PC-3 (cell line): ENCODE measurements around the gene FLYWCH1. TPM values are rescaled to one million over a fixed set of nuclear protein-coding genes. Genes with fewer than 3 reads are reported as not detected.

Experiments used
- ATAC-seq: fragments of 200-7000 bp; cut with Tn5 transposase; 2 replicates; pipeline ENCODE4 v1.9.1; 2020; ENCODE audit warnings: mild to moderate bottlenecking, moderate library complexity
- BruUV-seq: library from RNA; stranded (reverse); fragments of 400-500 nt; replicated peaks from 2 replicates; lab custom pipeline; 2021; lab: Mats Ljungman, UMichigan
- CTCF ChIA-PET: fragments of 300-600 bp; sonication (Branson Sonifier 250); formaldehyde crosslinking; loops from one replicate; lab custom pipeline; 2022; ENCODE audit warnings: antibody characterized with exemption; lab: Charles Lee
- POLR2A ChIA-PET: fragments of 300-600 bp; sonication (Branson Sonifier 250); formaldehyde crosslinking; loops from one replicate; lab custom pipeline; 2022; ENCODE audit warnings: antibody characterized with exemption; ENCODE audit not compliant: unreplicated experiment; lab: Charles Lee
- DNase-seq: peaks from one replicate; pipeline ENCODE4 v3.0.0-alpha.2; 2015
- H2AFZ ChIP-seq: fragments of 300-600 bp; sonication (generic); 2 replicates; pipeline ENCODE4 v1.6.0; 2016; ENCODE audit warnings: antibody characterized with exemption, low read length
- H3F3A ChIP-seq: fragments of 300-600 bp; sonication (generic); one replicate; pipeline ENCODE4 v1.6.0; 2017; ENCODE audit warnings: antibody characterized with exemption, low read length, control low read depth, mild to moderate bottlenecking; ENCODE audit not compliant: unreplicated experiment
- H3K27ac ChIP-seq: fragments of 300-600 bp; sonication (generic); 2 replicates; pipeline ENCODE4 v1.5.1; 2016; ENCODE audit warnings: mild to moderate bottlenecking, low read length
- H3K27me3 ChIP-seq: fragments of 300-600 bp; sonication (generic); 2 replicates; pipeline ENCODE4 v1.6.1; 2016; ENCODE audit warnings: low read length, mixed read lengths
- H3K36me3 ChIP-seq: fragments of 300-600 bp; sonication (generic); 2 replicates; pipeline ENCODE4 v1.6.1; 2016; ENCODE audit warnings: low read depth, mixed run types, low read length, mixed read lengths
- H3K4me1 ChIP-seq: fragments of 300-600 bp; sonication (generic); 2 replicates; pipeline ENCODE4 v1.5.1; 2016; ENCODE audit warnings: low read length; ENCODE audit not compliant: insufficient read depth
- H3K4me2 ChIP-seq: fragments of 300-600 bp; sonication (generic); 2 replicates; pipeline ENCODE4 v1.6.0; 2016; ENCODE audit warnings: low read length
- H3K4me3 ChIP-seq: fragments of 300-600 bp; sonication (generic); 2 replicates; pipeline ENCODE4 v1.5.1; 2016; ENCODE audit warnings: mild to moderate bottlenecking, low read length, mixed read lengths
- H3K79me2 ChIP-seq: fragments of 300-600 bp; sonication (generic); 2 replicates; pipeline ENCODE4 v1.6.1; 2017; ENCODE audit warnings: low read length, mixed read lengths
- H3K9ac ChIP-seq: fragments of 300-600 bp; sonication (generic); 2 replicates; pipeline ENCODE4 v1.6.0; 2016; ENCODE audit warnings: mild to moderate bottlenecking, low read length
- H3K9me2 ChIP-seq: fragments of 300-600 bp; sonication (generic); replicated peaks from 2 replicates; pipeline ENCODE4 v1.6.1; 2016; ENCODE audit warnings: mixed run types, low read length, mixed read lengths
- H3K9me3 ChIP-seq: fragments of 300-600 bp; sonication (generic); 2 replicates; pipeline ENCODE4 v1.6.1; 2016; ENCODE audit warnings: low read length, mixed read lengths
- H4K20me1 ChIP-seq: fragments of 300-600 bp; sonication (generic); 2 replicates; pipeline ENCODE4 v1.6.1; 2016; ENCODE audit warnings: low read length, mixed read lengths
- EZH2 ChIP-seq: fragments of 300-600 bp; sonication (generic); IDR thresholded peaks from one replicate; pipeline ENCODE4 v1.6.1; 2017; ENCODE audit warnings: antibody characterized with exemption, mild to moderate bottlenecking, low read length; ENCODE audit not compliant: unreplicated experiment
- EZH2phosphoT487 ChIP-seq: fragments of 300-600 bp; sonication (generic); IDR thresholded peaks from 2 replicates; pipeline ENCODE4 v1.6.1; 2018; ENCODE audit warnings: mild to moderate bottlenecking, antibody characterized with exemption, low read length, borderline replicate concordance
- intact Hi-C: fragments of 100-400 bp; cut with micrococcal nuclease; formaldehyde crosslinking; loops from 2 replicates; pipeline ENCODE4 v1.9.0; 2023
- total RNA-seq: library from RNA; depleted of rRNA; stranded (reverse); fragments of >200 nt; gene quantifications from 2 replicates; pipeline ENCODE4 v1.2.3, GENCODE V29; 2014
- TF ChIP-seq, protein P1 (sequence below): fragments of 300-600 bp; sonication (generic); conservative IDR thresholded peaks from 2 replicates; pipeline ENCODE4 v1.5.1; 2017; ENCODE audit warnings: antibody characterized with exemption, low read depth, mild to moderate bottlenecking, low read length

The FLYWCH1 gene
- total RNA-seq, 1 experiment from 2014 or later, result 41.4 TPM

DNA sequence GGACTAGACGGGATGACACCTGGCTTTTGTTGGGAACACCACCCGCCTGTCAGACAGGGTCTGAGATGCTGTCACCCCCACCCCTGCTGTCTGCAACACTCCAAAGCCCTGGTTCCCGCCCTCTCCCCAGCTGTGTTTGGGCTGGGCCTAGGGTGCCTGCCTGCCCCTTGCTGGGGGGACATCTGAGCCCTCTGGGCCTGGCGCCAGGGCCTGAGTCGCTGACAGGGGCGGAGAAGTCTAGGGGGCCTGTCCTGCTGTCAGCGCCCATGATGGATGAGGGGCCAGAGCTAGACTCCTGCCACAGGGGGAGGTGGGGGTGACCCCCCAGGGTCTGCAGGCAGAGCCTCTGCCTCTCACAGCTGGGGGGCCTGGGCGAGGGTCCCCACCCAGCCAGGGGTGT, 76.1 kb downstream of the FLYWCH1 start:
- Histone ChIP-seq H3K27me3 (no peaks in the 10 kb centered on the region), H2AFZ (no peak overlapping the region), H3K79me2 (no peaks in the 10 kb centered on the region), H3F3A (no peaks in the 10 kb centered on the region), H3K4me2 (no peak overlapping the region), H4K20me1 (no peaks in the 10 kb centered on the region), H3K4me1 (peaks cover 13% of the 10 kb centered on the region), H3K9me3 (no peaks in the 10 kb centered on the region), H3K27ac (no peak overlapping the region), H3K36me3 (no peaks in the 10 kb centered on the region), H3K9ac (no peak overlapping the region), H3K9me2 (no peaks in the 10 kb centered on the region), H3K4me3 (no peak overlapping the region)
- BruUV-seq, result no TSS peak
- intact Hi-C loops, result no loop called here
- ChIA-PET CTCF (no interaction called here), POLR2A (no interaction called here)
- DNase-seq (no peak), ATAC-seq (no peak)
- TF ChIP-seq, protein P1, sequence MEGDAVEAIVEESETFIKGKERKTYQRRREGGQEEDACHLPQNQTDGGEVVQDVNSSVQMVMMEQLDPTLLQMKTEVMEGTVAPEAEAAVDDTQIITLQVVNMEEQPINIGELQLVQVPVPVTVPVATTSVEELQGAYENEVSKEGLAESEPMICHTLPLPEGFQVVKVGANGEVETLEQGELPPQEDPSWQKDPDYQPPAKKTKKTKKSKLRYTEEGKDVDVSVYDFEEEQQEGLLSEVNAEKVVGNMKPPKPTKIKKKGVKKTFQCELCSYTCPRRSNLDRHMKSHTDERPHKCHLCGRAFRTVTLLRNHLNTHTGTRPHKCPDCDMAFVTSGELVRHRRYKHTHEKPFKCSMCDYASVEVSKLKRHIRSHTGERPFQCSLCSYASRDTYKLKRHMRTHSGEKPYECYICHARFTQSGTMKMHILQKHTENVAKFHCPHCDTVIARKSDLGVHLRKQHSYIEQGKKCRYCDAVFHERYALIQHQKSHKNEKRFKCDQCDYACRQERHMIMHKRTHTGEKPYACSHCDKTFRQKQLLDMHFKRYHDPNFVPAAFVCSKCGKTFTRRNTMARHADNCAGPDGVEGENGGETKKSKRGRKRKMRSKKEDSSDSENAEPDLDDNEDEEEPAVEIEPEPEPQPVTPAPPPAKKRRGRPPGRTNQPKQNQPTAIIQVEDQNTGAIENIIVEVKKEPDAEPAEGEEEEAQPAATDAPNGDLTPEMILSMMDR, result no peak
- no peak for TF ChIP-seq EZH2phosphoT487
- TF ChIP-seq EZH2, result no peak

DNA sequence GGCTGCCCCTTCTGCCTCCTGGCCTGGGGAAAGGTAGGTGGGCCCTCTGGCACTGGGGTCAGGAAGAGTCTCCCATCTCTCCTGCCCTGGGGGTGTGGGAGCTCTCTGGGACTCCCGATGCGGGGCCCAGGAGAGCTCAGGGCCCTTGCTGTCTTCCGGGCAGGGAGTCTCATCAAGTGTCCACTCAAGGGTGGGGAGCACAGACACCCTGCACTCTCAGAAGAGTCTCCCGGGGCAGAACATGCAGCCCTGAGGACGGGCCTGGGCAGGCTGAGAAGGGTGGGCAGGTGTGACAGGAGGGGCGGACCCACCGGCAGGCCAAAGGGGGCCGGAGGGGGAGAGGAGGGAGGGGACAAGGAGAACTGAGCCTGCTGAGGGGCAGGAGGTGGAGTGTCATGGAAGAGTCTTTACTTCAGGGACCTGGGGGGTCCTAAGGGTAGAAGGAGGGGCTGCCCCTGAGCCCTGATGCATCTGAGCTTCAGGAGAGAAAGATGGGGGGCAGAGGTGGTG, 76.9 kb downstream of the FLYWCH1 start:
- intact Hi-C loops, result no loop called here
- Histone ChIP-seq H3K9me2 (no peaks in the 10 kb centered on the region), H4K20me1 (no peaks in the 10 kb centered on the region), H3K4me2 (no peak overlapping the region), H3K4me1 (peaks cover 19% of the 10 kb centered on the region), H2AFZ (no peak overlapping the region), H3K9ac (no peak overlapping the region), H3K4me3 (no peak overlapping the region), H3K36me3 (no peaks in the 10 kb centered on the region), H3K27ac (no peak overlapping the region), H3K27me3 (no peaks in the 10 kb centered on the region), H3F3A (no peaks in the 10 kb centered on the region), H3K79me2 (no peaks in the 10 kb centered on the region), H3K9me3 (no peaks in the 10 kb centered on the region)
- TF ChIP-seq EZH2, result no peak
- TF ChIP-seq, protein P1, result no peak
- TF ChIP-seq EZH2phosphoT487, result no peak
- BruUV-seq, result no TSS peak
- no peak for DNase-seq
- POLR2A ChIA-PET, result no interaction called here
- CTCF ChIA-PET, result no interaction called here
- no peak for ATAC-seq

DNA sequence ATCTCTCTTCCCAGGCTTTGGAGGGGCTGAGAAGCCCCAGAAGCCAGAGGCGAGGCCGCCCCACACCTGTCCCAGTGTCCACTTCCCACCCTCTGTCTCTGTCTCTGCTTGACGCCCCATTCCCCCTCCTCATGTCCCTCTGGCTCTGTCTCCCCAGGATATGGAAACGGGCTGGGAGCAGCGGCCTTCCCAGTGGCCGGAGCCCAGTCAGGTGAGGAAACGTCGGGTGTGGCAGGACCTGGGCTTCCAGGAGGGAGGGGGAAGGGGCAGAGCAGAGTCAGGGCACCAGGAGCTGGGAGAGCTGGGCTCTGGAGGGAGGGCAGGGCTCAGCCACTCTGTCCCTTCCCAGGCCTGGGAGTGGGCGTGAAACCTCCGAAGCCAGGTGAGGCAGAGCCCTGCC, 79.2 kb downstream of the FLYWCH1 start:
- Histone ChIP-seq H2AFZ (no peak overlapping the region), H3K27ac (peak overlapping the region; percentile 20; the same call in 1 of the 2 replicates), H3K79me2 (no peaks in the 10 kb centered on the region), H3K27me3 (no peaks in the 10 kb centered on the region), H4K20me1 (no peaks in the 10 kb centered on the region), H3K9ac (no peak overlapping the region), H3K36me3 (no peaks in the 10 kb centered on the region), H3K4me3 (no peak overlapping the region), H3K4me1 (peaks cover 19% of the 10 kb centered on the region), H3K9me2 (no peaks in the 10 kb centered on the region), H3F3A (no peaks in the 10 kb centered on the region), H3K4me2 (no peak overlapping the region), H3K9me3 (no peaks in the 10 kb centered on the region)
- ATAC-seq (peak; percentile 25; the same call in 1 of the 2 replicates), DNase-seq (peak; percentile 28)
- intact Hi-C loops, result no loop called here
- no TSS peak for BruUV-seq
- POLR2A ChIA-PET, result no interaction called here
- TF ChIP-seq EZH2phosphoT487 (no peak), EZH2 (no peak)
- CTCF ChIA-PET, result no interaction called here
